GM18861 (cell line): ENCODE data around the gene SST.
A peak's percentile ranks its signal among the peaks of the same experiment; 100 is the strongest.
"Not testable (repeated sequence)": the region's sequence is repeated elsewhere in the genome, so short reads cannot be mapped to it uniquely, and the experiment has no call there.

ENCODE experiments used
- ATAC-seq: cut with Tn5 transposase; IDR thresholded peaks from one replicate; pipeline ENCODE4 v1.9.1; 2021; ENCODE audit not compliant: unreplicated experiment

Gene SST

DNA sequence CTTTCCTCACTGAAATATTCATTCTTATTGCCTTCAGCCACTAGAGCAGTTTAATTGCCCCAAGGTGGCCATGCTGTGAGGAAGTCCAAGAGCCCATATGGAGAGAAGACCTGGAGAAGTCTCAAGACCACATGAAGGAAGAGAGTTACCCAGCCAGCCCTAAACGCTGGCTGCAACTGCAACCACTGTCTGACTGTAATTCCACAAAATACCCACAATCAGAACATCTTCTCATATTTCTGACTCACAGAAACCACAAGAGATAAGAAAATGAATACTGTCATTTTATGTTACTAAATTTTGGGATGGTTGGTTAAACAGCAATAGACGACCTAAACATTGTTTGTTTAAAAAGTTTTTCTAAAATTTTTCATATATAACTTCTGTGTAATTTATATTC is 14.7 kb upstream of the SST start:
- no peak for ATAC-seq

GRCh38 chr3:187684444-187684843 is 14.2 kb upstream of the SST start:
- ATAC-seq = no peak

- ATAC-seq = not testable (repeated sequence)
Measured at GRCh38 chr3:187681756-187682155, 11.6 kb upstream of the SST start.

DNA sequence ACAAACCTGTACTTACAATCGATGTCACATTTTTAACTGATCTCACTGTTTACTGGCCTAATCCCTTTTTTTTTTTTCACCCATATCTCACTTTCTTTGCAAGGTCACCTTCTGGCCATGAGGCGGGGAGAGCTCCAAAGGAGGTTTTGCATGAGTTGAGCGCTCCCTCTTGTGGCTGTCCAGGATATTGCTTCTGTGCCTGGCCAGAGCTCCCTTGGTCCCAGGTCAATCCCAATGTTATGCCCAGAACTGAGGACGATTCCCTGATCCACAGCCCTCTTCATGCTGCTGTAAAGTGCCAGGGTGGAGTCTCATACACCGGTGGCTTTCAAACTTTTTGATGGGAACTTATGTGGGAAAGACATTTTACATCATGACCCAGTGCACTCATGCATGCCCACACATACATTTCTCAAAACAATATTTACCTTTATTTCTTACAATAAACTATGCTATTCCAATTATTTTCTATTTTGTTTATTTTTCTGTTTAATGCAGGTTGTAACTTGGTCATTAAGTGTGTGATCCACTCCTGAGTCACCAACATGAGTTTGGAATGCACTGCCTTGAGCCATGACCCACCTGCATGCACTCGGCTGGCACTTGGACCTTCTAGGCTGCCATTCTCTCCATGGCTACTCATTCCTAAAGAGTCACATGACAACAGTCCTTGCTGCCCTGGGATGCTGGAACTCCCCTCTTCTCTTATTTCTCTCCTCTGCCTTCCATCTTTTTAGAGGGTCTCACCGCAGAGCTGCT is 9.6 kb upstream of the SST start:
- no peak for ATAC-seq

GRCh38 chr3:187678726-187679268 is 8.6 kb upstream of the SST start:
- ATAC-seq = no peak

DNA sequence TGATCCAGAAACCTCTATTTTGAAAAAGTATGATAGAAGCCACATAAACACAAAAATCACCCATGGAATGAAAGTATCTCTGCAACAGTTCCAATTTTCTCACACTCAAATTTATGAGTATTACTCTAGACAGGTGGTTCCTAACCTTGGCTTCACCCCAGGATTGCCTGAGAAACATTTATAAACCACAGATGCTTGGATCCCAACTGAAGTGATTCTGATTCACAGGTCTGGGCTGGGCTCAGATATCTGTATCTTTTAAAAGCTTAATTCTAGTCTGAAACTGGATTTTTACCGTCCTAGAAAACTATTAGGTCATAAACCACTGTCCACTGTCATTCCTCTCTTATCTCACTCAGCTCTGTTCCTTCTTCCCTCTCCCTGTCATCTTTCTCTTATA is 7.4 kb upstream of the SST start:
- ATAC-seq = no peak

- no peak for ATAC-seq
Measured at GRCh38 chr3:187673012-187673411, 2.8 kb upstream of the SST start.

DNA sequence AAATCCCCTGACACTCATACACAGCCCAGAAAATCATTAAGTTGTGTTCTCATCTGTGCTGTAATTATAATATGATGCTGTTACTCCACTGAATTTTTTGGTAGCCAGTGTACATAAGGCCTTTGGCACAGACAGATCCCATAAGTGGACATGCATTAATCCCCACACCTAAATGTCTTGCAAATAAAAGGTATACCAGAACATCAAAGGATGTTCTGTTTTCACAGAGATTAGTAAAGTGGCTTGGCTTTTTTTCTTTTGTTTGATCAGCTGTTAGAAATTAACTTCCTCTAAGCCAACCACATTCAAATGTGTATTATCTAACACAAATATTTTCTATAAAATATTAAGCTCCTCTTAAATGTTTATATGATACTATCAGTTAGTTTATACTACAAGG is 2.7 kb downstream of the SST start:
- no peak for ATAC-seq

GRCh38 chr3:187665764-187666402 is 4.3 kb downstream of the SST start:
- no peak for ATAC-seq

- no peak for ATAC-seq
Measured at GRCh38 chr3:187665010-187665409, 5.2 kb downstream of the SST start.

DNA sequence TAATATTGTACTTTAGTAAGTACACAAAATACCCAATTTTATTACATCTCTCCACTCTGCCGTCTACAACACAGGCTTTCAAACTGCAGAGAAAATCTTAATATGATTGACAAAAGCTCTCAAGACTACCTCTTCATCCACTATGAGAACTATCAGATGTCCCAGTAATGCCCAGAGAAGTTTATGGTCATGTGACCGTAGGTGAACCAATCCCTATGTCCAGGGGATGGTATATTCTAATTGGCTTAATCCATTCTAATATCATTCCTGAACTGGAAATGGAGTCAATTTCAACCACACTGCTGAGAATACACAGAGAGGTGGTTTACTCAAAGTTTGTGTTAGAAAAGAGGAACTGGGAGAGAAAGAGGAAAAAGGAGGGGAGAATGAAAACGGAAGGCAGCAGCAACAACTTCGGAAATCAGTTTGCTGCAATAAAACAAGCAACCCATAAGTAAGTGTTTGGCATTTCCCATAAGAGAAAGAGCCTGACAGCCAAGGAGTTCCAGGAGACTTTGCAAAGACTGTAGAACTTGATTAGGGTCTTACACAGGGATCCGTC is 7.3 kb downstream of the SST start:
- no peak for ATAC-seq

- no peak for ATAC-seq
Measured at GRCh38 chr3:187661267-187661666, 8.9 kb downstream of the SST start.

DNA sequence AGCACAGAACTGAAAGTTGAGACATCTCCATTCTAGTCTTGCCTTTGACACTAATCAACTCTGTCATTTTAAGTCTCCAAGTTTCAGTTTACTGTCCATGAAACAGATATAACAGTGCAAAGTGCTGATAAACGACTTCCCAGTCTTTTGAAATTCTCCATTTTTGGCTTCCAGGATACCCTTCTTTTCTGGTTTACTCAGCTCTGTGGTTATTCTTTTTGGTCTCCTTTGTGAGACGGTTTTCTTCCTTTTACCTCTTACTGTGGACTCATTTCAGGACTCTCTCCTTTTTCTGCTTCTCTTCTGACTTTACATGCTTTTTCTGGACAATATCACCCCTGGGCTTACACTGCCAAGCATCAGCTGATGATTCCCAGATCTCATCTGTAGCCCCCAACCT is 18.9 kb downstream of the SST start:
- no peak for ATAC-seq

DNA sequence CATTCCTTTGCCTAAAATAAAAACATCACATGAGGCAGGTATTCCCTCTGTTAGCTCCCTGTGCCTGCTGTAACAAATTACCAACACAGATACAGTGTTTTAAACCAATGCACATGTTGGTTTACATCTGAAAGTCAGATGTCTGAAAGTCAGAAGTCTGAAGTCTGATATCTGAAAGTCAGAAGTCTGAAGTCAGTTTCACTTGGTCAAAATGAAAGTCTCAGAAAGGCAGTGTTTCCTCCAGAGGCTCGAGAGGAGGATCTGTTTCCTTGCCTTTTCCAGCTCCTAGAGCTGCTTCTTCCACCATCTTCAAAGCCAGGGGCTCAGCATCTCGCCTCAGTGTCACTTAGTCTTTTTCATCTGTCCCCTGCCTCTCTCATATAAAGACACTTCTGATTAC is 22.0 kb downstream of the SST start:
- peak; percentile 91 for ATAC-seq

- no peak for ATAC-seq
Measured at GRCh38 chr3:187646906-187647660, 23.1 kb downstream of the SST start.

DNA sequence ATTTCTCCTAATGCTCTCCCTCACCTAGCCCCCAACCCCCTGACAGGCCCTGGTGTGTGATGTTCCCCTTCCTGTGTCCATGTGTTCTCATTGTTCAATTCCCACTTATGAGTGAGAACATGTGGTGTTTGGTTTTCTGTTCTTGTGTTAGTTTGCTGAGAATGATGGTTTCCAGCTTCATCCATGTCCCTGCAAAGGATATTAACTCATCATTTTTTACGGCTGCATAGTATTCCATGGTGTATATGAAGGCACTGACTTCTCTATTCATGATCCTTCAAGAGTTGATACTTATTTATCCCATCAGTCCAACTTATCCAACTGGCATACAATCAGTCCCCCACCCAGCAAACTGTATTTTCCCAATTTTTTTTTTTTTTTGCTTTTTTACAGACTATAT is 24.8 kb downstream of the SST start:
- ATAC-seq = not testable (repeated sequence)

- no peak for ATAC-seq
Measured at GRCh38 chr3:187642861-187643260, 27.3 kb downstream of the SST start.

DNA sequence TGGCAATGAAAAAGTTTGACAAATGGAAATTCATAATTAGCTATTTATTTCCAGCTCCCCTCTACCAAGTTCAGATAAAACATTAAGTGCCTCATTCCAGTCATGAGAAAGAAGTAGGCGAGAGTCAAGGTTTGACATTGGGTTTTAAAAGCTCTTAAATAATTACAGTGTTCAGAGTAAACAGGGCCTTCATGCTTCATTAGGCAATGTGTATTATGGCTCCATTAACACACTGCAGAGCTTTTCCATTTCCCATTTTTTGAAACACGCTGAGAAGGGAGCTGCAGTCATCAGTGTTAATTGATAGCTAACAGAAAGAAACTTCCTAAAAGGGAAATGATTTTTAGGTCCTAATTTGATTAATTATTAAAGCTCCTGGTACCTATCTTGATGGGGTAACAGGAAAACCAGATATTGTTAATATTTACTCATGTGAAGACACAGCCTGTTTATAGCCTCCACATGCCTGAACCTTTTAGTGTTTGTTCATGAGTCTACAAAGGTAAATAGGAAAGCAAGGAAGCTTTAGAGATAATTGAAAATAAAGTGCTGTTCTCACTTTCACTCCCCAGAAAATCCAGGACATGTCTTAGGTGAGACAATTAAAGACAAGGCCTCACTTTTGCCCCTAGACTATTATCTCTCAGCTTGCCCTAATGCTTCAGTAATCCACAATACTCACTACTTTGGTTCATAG is 28.7 kb downstream of the SST start:
- ATAC-seq = no peak

DNA sequence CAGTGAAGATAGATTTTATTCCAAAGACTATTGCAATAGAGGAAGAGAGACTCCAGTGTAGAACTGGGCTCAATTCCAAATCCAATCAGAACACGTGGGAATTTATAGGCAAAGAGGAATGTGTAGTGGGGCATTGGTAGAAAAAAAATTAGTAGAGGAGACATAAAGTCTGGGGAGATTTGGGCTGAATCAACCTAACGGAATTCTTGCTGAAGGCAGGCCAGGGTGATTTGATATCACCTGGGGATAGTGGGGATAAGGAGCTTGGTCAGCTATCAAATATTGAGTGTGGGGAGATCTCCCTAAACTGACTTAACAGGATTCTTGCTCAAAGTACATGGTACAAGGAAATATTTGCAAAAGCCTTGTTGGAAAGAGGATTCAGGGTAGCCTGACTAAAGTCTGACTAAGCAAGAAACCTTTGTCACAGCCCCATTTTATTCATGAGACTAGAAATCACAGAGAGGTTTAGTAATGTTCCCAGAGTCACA is 29.6 kb downstream of the SST start:
- no peak for ATAC-seq

DNA sequence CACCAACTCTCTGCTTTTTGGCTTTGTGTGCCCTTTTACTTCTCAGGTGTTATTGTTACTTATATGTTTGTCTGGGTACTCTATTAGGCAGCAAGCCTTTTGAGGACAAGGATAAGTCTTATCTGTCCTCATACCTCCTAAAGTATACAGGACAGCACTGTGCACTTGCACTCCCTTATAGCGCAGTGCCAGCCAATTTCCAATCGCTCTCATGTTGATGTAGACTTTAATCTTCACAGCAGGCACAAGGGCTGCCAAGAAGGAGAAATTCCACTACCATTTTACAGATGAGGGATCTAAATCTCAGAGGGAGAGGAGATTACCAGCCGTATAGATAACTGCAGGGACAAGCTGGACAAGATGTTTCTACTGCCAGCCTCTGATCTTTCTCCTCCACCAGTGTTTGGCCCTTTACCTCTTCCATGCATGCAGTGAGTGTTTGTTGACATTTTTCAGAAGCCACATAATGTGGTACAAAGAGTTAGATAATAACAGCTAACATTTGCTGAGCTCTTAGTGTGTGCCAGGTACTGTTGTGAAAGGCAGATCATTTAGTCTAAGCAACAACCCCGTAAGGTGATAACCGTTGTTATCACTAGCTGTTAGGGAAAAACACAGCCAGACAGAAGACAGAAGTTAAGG is 30.1 kb downstream of the SST start:
- ATAC-seq = no peak
